OCI-LY1 (cell line): ENCODE data around the gene ARHGEF40.

Experiments
- CTCF ChIP-seq: fragments of 200-600 bp; sonication (generic), shearing (Covaris generic); IDR thresholded peaks from 2 replicates; pipeline ENCODE4 v1.5.1; 2017; ENCODE audit warnings: mild to moderate bottlenecking, antibody characterized with exemption, low read length, moderate library complexity, mixed read lengths
- EZH2 ChIP-seq: fragments of 200-600 bp; sonication (generic), shearing (Covaris generic); IDR thresholded peaks from 2 replicates; pipeline ENCODE4 v1.8.0; 2017; ENCODE audit warnings: borderline replicate concordance, mixed run types, mild to moderate bottlenecking, antibody characterized with exemption, low read length, moderate library complexity, mixed read lengths

GRCh38 chr14:21136024-21136423, 65.9 kb downstream of the ARHGEF40 start:
- TF ChIP-seq EZH2: no peak
- TF ChIP-seq CTCF: peak; percentile 63
